HG03469 (cell line): ENCODE measurements around the gene SMIM23.

ENCODE experiments used
- ATAC-seq: cut with Tn5 transposase; IDR thresholded peaks from one replicate; pipeline ENCODE4 v1.9.1; 2021; ENCODE audit warnings: mild to moderate bottlenecking, moderate library complexity, moderate number of reproducible peaks; ENCODE audit not compliant: unreplicated experiment

SMIM23 gene

DNA sequence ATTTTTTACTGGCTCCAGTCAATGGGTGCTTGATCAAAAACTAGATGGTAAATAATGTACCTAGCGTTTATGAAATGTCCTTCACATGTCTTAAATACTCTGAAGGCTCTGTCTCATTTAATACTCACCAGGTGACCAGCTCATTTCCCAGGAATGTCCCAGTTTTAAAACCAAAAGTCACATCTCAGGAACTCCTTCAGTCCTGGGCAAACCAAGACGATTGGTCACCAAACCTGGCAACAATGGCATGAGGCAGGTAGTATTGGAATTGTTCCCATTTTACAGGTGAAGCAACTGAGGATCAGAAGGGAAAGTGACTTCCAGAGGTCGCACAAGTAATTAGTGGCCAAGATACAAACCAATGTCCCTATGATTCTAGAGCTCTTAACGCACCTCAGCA, 27.7 kb downstream of the SMIM23 start:
- ATAC-seq = no peak

DNA sequence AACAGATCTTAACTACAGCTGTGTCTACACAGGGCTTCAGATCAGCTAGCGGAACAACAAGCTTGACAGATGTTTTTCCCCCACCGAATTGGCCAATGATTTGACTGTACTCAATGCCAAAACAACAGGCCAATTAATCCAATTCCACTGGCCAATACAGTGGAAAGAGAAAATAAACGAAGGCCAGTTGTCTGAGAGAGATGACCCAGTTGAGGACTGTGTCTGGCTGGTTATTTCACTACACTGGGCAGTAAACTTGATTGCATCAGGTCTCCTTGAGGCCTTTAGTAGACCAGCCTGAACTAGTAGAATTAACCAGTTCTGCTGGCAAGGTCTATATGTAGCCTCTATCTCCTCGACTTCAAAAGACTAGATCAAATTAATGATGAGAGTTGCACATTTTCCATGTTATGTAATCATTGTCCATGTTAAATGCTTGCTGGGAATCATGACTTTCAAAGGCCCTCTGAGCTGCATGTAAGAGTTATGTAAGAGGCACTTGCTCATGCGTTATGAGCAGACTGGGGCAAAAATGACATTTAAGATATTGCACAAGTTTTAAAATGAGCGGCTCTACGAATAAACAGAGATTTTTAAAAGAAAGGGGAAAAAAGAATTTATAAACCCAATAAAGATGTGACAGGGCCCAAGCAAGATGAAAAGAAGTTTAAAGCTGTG, 28.3 kb downstream of the SMIM23 start:
- ATAC-seq = no peak

DNA sequence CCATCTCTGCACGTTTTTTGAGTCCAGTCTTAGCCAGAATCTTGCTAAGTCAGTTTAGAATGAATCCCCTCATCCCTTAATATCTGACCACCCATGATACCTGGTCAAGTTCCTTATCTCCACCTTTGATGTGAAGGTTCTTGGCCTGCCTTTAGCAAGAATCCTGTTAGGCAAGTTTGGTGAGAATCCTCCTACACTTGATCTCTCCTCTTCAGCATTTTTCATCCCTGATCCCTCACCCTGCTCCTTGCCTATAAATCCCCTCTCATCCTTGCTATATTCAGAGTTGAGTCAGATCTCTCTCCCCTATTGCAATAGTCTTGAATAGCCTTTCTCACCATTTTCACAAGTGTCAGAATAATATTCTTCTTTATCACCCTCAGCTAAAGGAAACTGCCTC, 31.0 kb downstream of the SMIM23 start:
- no peak for ATAC-seq

DNA sequence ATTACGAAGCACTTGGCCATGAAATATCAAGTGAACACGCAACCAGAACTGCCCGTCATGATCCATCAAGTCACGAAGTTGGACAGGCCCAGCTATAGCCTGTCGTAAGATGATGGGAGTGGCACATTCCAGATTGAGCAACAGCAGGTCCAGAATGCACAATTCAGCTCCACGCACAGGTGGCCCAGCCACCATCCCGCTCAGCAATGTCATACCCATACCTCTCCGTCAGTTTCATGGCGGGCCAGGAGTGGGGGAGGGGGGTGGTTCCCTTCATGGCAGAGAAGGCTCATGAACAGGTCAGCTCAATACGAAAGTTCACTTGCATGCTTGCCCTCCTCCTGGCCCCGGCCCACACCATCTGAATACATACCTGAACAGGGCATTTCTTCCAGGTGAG, 34.9 kb downstream of the SMIM23 start:
- ATAC-seq = no peak

DNA sequence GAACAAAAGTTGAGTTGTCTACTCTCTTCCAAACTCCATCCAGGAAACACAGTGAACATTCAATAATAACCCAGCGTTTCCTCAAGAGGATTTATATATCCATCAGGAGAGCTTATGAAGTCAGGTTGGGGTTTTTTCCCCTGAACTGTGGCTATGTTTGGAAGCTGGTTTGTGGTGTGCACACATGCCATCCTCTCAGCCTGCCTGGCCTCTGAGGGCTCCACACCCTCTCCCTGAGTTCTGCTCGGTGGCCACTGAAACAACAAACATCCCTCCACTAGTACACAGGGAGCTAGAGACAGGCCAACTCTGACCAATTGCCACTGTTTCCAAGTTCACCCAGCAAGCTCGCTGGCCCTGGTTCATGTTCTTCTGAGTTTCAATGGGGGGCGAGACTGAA, 35.7 kb downstream of the SMIM23 start:
- no peak for ATAC-seq

DNA sequence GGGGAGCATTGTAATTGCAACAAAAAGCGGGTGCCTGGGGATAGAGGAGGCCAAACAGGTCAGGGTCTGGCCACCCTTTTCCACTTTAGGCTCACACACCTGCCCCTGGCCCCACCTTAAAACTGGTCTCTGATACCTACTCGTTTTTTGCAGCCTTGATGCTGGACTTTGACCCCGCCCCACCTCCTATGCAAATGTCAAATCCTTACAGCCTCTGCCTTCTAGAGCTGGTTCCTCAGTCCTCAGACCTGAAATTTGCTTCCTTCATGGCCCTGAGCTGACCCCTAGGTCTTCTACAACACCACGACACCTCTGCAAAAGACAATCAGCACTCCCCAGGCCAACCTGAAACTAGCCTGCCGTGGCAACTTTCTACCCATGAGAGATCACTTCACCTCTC, 37.7 kb downstream of the SMIM23 start:
- ATAC-seq = no peak

DNA sequence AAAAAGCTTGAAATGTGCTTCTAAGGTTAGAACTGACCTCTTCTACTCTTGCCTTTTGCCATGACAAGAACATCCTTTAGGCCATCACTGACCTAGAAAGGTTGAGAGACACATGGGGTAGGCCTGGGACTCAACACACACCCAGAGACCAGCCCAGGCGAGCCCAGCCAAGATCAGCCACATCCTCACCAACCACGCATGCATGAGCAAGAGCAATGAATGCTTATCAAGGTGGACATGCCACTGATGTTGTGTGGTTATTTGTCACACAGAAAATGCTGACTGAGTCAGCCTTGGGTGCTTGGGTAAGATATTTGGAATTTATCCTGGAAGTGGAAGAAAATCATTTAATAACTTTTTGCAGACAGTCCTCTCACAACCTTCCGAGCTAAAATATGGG, 39.4 kb downstream of the SMIM23 start:
- ATAC-seq = no peak

DNA sequence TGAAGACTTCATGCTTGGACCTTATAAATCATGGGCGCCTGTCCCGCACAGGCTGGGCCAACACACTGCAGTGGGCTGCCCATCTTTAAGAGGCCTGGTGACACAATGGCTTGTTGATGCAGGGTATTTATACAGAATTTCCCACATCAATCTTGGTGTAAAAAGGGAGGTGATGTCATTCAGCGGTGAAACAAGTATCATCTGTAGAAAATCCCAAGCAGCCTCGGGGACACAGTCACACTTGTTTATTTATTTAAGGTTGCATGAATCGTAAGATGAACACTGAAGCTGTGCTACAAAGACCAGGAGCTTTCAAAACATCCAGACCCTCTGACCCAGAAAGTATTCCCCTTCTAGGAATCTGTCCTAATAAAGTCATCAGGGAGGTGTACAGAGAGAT, 40.5 kb downstream of the SMIM23 start:
- no peak for ATAC-seq

DNA sequence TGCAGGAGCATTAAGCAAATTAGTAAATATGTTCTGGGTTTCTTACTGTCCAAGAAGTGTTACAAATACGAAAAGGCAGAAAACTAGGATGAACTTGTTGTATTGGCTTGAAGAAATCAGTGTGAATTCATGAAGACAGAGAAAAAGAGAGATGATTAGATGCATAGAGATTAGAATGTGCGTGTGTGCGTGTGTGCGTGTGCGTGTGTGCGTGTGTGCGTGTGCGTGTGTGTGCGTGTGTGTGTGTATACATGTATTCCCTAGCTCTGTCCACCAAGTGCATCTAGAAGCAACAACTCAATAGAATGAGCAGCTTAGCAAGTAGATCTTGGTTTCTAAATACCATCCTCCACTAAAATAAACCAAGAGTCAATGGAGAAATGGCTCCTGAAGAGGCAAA, 41.5 kb downstream of the SMIM23 start:
- no peak for ATAC-seq

DNA sequence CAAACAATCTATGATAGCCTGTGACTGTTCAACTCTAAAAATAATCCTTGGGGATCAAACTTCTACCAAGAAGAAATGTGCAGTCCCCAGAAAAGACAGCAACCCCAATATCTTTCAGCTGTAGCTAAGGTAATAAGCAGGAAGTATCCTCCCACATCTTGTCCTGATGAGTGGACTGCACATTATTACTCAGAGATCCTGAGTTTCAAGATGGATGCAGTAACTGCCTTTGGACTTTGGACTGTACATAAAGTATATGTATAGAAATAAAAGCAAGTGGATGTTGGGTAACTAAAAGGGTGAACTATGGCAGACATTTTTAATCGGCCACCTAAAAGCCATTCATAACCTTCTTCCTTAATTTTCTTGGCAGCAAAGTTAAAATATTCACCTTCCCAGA, 45.1 kb downstream of the SMIM23 start:
- no peak for ATAC-seq

DNA sequence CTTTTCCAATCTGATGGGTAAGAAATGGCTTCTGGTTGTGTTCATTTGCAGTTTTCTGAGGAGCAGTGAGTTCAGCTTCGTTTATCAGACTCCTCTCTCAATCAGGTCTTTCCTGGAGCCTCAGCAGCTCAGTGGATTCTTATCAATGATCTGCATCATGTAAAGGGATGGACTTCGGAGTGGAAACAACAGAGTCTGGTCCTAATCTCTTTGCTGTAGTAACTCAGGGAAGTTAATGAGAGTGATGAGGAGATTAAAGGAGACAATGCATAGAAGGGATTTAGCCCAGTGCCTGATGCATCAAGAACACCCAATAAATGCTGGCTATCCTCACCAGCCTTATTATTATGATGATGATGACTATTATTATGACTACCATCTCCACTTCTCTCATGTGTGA, 47.2 kb downstream of the SMIM23 start:
- no peak for ATAC-seq

DNA sequence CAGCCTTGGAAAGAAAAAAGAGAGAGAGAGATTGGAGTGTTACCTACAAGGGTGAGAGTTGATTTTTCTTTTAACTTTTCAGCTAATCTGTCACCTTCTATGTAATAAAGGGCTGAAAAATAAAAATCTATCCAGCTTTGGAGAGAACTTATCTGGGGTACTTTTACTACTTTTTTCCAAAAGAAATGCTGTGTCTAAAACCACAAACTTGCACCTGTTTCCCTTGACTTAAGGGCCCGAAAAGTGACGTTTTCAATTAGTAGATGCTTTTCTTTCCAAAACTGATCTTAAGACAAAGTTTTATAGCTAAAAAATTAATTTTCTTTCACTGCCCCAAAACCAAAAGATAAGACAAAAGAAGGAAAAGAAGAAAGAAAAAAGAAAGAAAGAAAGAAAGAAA, 48.8 kb downstream of the SMIM23 start:
- no peak for ATAC-seq

DNA sequence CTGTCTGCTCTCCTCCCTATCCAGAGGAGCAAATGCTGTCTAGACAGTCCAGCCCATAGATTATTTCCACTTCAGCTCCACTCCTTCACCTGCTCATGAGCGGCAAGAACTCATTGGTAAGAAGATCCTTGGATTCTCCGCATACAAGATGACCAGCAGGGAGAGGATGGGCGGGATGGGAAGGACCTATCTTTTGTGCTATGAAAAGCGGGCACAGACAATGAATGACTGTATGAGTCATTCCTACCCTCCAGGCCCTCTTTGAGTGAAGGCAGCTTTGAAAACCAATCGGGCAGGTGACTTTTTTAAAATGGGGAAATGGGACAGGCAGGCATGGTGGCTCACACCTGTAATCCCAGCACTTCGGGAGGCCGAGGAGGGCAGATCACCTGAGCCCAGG, 49.4 kb downstream of the SMIM23 start:
- ATAC-seq = no peak

DNA sequence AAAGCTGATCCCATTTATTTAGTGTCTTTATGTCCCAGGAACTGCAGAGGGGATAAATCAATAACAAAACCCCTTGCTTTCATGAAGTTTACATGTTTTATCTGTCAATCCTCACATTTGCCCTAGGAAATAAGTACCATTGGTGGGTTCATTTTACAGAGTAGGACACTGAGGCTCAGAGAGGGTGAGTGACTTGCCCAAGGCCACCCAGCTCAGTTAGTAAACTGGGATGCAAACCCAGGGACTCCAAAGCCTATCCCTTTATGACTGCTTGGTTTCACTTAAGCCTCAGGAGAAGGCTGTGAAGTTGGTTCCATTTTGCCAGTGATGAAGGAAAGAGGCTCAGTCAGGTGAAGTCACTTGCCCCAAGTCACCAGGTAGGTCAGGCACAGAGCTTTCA, 51.9 kb downstream of the SMIM23 start:
- no peak for ATAC-seq

DNA sequence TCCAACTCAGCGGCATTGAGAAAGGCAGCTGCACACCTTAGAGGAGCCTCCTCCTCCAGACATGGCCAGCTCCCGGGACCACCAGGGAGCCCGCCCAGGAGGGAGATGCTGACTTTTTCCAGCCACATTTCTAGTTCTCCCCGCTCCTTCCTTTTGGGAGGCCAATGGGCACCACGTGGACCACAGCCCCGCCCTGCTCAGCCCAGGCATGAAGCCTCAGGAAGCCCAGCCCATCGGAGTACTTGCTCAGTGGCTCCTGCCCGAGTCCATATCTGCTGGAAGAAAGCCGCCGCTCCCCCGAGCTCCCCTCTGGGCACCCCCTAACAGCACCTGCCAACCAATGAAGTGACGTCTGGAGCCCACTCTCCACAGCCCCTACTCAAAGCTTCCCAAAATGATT, 52.4 kb downstream of the SMIM23 start:
- no peak for ATAC-seq

DNA sequence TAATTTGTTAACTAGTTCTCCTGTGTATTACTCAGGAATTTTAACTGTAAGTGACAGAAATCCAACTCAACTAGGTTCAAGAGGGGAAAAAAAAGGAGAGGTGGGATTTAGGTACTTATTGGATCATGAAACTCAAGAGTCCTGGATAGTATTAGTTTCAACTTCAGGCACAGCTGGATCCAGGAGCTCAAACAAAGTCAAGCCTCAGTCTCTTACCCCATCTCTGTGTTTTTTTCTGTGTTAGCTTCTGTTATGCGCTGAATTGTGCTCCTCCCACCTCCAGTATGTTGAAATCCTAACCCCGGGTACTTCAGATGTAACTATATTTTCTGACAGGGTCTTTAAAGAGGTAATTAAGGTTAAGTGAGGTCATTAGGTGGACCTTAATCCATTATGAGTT, 53.5 kb downstream of the SMIM23 start:
- ATAC-seq = no peak

DNA sequence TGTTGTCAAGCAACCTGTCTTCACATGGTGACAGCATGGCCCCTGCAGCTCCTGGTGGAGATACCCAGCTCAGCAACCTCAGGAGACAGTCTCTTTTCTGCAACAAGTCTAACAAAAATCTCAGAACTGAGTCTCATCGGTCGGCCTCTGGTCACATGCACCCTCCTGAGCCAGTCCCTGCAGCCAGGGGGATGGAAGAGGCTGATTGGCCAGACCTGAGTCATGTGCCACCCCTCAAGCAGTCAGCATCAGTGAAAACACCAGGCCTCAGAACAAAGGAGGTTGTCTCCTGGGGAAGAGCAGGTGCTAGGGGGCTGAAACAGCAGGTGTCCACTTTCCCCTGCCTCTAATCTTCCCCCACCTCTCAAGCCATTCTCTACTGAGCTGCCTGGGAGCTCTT, 54.4 kb downstream of the SMIM23 start:
- ATAC-seq = no peak
